Right hindlimb (tissue), 1 donor: ENCODE data around the gene PABPN1L.

Experiments used
- DNase-seq: peaks from one replicate; pipeline ENCODE4 v3.0.0-alpha.2; 2018

The PABPN1L gene

DNA sequence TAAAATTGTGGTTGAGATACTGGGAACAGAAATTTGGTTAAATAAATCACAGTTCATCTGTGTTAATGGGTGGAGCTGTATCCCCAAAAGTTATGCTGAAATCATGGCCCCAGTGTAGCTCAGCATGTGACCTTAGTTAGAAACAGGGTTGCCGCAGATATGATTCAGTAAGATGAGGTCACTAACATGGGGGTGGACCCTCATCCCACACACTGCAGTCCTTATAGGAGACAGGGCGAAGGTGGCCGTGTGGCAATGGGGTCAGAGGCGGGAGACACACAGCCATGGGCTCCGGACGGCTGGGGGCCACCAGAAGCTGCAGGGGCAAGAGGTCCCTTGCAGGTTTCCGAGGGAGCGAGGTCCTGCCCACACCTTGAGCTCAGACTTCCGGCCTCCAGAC is 20.4 kb downstream of the PABPN1L start:
- DNase-seq: no peak

DNA sequence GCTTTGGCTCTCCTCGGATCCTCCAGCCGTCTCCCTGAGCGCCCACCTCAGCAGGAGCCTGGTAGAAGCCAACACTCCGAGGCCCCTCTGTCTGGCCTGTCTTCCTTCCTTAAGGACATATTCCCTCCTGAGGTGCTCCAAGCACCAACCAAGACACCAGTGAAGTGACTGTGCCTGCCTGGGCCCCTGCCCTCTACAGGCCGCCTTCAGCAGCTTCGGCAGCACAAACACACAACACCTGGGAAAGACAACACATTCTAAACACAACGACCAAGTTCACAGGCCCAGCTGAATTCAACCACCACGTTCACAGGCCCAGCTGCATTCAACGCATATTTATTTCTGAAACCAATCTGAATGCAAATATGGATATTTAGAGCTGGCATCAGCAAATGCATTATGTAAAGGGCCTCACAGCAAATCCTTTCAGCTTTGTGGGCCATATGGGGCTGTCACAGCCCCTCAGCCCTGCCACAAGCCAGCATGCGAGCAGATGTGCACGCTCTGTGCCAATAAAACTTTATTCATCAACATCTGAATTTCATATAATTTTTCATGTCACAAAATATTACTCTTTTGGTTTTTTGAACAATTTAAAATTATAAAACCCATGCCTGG is 21.9 kb downstream of the PABPN1L start:
- no peak for DNase-seq

DNA sequence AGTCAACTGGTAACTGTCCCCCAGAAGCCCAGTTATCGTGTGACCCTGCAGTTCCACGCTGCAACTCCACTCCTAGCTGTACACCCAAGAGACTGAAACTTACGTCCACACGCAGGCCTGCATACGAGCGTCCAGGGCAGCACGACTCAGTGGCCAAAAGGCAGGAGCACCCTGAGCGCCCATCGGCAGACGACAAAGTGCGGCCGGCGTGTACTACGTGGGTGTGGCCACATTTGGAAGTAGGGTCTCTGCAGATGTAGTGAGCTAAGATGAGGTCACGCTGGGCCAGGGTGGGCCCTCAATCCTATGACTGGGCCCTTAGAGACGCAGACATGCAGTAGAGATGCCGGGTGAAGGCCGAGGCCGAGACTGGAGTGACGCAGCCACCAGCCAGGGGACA is 23.2 kb downstream of the PABPN1L start:
- no peak for DNase-seq

DNA sequence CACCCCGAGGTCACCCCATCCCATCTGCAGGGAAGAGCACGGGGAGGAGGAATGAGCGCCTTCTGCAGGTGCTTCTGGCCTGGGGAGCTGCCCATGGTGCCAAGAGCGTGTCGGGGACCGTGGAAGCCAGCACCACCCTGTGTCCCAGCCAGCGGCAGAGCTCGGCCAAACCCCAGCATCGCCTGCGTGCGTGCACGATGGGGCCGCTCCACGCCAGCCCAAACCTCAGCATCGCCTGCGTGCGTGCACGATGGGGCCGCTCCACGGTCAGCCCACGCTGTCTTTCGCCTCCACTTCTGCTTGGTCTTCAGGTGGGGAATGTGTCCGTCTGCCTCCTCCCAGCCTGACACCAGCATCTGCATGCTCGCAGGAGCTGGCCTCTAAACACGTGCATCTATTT is 23.7 kb downstream of the PABPN1L start:
- DNase-seq: no peak

DNA sequence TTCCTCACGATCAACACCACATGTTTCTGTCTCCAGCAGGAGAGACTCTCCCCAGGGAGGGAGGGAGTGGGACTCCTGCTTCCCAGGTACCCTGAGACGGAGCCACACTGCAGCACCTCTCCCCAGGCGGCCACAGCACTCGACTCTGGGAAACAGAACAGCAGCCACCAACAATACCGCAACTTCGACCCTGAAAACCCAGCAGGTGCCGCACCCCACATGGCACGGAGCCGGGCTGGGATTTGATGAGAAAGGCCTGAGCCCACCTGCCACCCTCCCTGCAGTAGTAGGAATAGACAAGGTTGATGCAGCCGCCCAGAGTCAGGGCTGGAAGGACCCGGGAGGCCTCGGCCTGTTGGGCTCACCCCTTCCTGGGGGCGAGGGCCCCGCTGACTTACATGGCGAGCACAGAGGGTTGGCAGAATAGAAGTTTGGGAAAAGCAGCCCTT is 24.1 kb downstream of the PABPN1L start:
- no peak for DNase-seq

DNA sequence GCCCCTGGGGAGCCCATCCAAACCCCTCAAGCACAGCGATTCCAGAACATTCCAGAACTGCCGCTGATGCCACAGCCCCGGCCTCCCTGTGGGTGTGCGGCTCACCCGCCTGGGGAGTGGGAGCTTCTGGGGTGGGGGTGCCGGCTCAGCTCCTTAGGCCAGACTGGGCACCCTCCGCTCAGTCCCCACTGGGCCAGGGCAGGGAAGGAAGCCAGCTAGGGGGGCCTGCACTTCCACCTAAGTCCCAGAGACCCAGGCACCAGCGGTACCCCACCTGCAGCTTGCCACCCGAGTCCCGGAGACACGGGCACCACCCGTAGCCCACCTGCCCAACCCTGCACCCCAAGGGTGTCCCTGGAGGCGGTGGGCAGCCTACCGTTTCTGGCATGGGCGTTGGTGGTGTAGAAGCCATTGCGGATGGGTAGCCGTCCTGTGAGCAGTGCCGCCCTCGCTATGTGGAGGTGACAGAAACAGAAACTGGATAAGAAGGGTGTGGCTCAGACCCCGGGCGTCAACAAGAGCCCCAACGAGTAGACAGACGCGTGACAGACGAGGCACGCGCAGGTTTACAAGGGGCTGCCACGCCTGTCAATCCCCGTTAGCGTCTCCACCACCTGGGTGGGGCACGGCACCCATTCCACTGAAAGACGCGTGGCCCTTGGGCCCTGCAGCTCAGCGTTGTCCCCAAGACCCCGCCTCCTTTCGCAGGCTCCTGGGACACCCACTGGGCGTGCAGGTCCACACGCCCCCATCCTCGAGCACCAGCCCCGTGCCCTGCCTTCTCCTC is 24.7 kb downstream of the PABPN1L start:
- no peak for DNase-seq

DNA sequence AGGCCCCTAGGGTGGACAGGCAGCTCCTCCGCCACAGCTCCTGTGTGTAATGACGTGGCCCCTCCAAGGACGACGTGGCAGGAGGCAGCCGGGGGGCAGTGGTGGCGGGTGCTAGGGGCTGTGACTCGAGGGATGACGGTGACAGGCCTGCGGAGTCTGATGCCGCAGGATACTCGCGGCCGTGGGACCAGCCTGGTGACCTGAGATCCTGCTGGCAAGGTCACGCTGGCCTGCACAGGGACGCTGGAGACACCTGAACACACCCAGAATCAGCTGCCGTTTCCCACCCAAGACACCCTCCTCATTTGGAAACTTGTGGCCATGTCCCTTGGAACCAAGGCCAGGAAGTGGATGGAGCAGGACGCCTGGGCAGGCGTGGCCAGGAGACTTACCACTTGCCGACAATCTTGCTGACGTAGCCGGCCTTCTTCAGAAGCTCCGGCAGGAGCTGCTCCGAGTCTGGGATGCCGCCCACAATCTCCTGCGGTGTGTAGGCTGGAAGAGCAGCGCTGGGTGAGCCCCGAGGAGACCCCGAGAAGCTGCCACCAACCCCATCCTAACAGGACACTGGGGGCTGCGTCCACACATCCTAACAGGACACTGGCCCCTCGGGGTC is 25.8 kb downstream of the PABPN1L start:
- no peak for DNase-seq

DNA sequence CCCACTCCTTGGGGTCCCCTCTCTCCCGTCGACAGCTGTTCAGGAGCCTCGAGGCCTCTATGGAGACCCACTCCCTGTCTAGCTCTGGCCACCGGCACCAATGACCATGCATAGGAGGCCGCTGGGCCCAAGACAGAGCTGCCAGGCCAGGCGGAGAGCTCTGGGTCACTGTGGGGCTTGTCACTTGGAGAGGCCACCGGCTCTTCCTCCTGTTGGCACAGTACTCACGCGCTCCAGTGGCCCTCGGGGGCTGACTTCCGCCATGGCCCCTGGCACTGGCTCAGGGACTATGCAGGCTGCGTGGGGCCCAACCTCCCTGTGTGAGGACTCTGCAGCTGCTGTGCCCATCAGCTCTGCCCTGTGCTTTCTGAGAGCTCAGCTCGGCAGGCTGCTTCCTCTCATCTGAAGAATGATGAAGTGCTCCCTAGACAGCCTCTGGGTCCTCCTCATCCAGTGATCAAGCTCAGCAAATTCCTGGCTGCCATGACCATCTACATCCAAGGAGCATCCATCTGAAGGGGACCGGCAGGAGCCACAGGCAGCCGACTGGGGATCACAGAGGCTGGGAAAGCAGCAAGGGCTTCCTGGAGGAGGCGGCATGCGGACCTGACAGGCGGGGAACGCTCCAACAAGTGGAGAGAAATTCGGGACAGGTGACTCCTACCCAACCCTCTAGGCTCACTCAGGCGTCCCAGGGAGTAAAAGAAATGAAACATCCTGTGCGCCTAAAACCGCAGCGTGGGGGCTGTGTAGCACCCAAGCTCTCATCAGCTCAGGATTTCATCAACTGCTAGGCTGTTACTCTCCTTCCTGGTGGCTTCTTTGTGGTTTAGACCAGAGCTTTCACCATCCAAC is 26.5 kb downstream of the PABPN1L start:
- no peak for DNase-seq

DNA sequence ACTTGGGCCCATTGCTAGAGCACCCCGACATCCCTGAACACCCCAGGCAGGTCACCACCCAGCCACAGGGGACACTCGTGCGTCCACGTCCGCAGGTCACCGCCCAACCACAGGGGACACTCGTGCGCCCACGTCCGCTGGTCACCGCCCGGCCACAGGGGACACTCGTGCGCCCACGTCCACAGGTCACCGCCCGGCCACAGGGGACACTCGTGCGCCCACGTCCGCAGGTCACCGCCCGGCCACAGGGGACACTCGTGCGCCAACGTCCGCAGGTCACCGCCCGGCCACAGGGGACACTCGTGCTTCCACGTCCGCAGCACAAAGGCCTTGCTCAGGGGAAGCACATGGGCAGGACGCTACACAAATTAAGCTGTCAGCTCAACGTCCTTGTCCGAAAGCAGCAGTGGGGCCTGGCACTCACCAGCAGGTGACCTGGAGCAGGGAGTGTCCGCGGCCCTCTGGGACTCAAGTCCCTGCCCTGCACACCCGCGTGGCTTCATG is 27.4 kb downstream of the PABPN1L start:
- no peak for DNase-seq

DNA sequence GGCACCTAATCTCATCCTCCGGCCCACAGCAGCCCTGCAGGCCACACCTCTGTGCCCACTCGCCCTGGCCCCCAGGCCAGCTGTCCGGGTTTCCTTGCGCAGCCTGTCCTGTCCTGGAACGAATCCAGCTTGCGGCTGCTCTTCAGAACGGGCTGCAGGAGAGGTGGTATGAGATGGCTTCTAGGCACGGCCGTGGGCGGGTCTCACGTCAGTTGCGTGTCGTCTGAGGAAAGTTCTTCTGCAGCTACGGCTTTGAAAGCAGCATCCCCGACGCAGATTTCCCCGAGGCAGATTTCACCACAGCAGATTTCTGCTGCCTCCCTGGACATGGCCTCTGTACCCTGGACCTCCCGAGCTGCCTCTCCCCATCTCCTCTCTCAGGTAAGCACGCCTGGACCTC is 27.9 kb downstream of the PABPN1L start:
- no peak for DNase-seq

DNA sequence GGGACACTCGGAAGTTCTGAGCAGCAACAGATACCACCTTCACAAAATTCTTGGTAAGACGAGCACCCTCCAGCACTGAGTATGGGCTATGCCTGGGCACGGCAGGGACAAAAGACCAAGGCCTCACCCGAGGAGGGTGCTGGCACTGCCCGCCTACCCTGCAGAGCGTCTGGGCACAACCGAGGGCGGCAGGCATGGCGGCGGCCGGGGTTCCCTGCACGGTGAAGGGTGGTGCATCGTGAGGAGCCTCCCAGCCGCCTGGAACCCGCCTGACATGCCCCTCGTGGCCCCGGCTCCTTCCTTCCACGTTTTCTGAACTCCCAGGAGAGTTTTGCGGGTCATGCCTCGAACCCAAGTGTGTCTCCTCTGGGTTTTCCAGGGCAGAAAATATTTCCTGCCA is 28.7 kb downstream of the PABPN1L start:
- no peak for DNase-seq

DNA sequence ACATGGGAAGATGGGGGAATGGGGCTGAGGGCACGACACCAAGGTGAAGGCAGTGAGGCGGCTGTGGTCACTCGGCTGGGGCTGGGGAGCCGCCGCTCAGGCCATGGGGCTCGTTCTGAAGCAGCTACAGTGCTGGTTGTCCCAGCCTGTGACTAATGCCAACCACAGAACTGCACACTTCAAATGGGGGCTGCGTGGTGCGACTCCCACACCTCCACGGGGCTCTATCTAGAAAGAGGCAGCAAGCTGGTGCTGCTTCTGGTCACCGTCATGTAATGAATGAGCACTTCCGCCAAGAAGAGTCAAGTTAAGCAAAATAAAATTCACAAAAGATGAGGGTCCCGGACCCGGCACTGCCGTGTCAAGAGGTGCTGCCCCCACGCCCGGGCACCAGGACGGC is 29.7 kb downstream of the PABPN1L start:
- no peak for DNase-seq

DNA sequence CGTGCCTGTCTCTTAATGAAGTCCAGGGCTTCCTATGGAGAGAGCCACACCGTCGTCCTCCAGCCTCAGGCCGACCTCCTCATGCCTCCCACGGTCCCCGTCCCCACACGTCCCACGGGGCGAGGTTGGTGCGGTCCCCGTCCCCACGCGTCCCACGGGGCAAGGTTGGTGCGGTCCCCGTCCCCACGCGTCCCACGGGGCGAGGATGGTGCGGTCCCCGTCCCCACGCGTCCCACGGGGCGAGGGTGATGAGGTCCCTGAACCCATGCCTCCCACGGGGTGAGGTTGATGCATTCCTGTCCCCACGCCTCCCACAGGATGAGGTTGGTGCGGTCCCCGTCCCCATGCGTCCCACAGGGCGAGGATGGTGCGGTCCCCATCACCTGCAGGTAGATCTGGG is 30.6 kb downstream of the PABPN1L start:
- DNase-seq: no peak

DNA sequence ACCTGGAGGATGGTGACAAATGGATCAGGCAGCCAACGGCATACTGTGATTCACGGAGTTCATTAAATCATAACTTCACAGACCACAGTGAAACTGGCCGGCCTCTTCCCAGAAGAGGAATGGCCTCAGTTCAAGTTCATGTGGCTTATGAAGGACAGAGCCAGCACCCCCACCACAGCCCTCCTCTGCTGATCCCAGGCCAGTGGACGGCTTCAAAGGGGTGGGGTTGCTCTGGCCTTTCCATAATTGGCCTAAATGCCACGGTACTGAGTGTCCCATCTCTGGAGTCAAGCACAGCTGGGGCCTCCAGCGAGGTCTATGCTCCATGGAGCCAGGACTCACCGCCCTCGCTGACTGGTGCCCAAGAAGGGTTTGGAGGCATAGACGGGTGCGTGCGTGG is 31.1 kb downstream of the PABPN1L start:
- no peak for DNase-seq

DNA sequence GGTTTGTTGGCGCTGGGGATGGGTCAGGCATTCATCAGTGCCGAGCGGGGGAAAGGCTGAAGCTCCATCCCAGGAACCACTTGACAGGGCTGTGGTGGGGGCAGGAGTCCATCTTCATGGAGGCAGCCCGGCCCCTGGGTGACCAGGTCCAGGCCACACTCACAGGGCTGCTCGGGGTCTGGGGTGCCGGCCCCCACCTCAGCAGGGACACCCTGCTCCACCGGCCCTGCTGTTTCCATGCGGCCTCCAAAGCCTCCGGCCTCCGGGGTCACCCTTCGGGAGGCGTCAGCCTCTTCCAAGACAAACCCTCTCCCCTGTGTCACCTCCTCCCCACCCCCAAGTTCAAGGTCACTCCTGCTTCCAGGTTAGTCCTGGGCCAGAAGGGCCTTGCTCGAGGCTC is 31.8 kb downstream of the PABPN1L start:
- DNase-seq: no peak

DNA sequence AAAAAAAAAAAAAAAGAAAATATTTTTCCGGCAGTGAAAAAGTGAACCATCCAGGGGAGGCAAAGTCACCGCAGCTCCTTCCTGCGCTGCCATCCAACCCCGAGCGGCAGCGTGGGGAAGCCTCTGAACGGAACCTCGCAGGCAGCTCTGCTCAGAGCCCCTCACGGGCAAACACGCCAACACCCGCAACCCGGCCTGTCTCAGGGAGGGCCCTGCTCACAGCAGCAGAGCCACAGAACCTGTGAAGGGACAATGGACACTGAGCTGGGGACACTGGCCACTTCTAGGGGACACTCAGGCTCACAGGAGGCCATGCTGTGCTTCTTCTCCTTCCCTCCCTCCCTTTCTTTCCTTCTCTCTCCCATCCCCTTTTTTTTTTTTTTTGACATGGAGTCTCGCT is 33.4 kb downstream of the PABPN1L start:
- no peak for DNase-seq

DNA sequence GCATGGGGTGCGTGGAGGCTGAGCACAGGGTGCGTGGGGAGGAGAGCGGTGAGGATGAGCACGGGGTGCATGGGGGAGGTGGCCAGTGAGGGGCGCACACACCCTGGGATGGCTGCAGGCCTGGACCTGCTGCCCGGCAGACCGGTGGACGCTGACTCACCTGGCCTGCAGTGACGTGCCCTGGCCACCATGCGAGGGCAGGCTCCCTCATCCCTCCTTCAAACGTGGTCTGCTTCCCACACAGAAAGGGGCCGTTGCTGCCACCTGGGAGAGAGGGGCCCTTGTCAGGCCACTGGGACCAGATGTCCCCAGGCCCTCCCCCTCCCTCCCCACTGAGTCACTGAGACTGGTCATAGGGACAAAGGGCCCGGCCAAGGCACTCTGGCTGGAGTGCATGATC is 34.6 kb downstream of the PABPN1L start:
- DNase-seq: no peak

DNA sequence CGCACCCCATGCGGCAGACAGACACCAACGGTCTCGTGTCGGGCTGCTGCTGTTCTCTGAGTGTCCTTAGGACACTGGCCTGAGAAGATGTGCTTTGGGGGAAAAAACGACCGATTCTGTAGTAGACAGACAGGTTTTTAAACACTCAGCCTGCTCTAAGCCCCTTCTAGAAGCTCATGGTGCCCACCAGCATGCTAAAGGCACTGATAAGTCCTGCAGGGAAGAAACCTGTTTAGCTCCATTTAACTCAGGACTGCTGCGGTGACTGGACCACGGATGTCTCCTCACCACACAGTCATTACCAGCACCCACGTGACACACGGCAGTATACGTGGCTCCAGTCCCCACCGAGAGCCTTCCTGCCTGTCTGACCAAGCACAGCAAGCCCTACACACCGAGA is 35.7 kb downstream of the PABPN1L start:
- DNase-seq: no peak

DNA sequence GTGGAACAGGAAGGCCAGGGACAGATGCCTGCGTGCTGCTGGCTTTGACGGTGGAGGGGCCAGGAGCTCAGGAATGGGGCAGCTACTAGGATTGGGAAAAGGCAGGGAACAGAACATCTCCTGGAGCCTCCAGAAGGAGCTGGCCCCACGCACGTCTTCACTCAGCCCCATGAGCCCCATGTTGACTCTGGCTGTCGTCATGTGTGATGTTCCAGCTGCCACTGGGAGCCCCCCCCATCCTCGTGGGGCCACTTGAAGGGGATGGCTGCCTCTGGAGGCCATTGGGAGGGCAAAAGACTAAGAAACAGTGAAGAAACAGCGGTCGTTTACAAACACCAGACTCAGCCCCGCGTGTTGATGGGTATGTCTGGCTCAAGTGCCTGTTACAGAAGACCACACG is 36.2 kb downstream of the PABPN1L start:
- DNase-seq: no peak

DNA sequence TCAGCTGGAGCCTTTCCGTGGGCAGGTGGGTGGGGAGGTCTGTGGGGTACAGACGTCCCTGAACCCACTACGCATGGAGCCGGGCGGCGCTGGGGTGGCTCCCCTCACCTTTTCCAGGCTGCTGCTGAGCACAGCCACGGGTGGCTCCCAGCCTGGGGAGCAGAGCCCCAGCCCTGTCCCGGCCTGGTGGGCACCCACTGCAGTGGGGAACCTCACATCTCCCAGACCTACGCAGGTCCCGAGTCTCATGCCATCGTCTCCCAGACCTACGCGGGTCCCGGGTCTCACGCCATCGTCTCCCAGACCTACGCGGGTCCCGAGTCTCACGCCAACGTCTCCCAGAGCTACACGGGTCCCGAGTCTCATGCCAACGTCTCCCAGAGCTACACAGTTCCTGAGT is 37.7 kb downstream of the PABPN1L start:
- DNase-seq: no peak

DNA sequence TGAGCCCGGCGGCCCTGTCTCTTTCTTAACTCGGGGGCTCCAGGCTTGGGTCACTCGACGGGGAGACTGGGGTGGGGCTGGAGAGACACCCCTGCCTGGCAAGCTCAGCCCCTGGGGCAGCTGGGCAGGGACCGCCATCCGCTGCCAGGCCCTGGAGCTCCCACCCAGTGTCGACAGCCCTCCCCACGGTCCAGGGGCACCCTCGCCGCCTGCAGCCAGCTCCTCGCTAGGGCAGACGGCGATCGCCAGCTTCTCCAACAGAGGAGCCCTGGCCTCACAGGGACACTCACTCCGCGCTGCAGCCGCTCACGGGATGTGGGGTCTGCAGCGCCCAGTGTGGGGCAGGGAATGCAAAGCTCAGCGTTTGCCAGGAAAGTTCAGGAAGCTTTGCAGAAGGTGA is 38.7 kb downstream of the PABPN1L start:
- DNase-seq: no peak

DNA sequence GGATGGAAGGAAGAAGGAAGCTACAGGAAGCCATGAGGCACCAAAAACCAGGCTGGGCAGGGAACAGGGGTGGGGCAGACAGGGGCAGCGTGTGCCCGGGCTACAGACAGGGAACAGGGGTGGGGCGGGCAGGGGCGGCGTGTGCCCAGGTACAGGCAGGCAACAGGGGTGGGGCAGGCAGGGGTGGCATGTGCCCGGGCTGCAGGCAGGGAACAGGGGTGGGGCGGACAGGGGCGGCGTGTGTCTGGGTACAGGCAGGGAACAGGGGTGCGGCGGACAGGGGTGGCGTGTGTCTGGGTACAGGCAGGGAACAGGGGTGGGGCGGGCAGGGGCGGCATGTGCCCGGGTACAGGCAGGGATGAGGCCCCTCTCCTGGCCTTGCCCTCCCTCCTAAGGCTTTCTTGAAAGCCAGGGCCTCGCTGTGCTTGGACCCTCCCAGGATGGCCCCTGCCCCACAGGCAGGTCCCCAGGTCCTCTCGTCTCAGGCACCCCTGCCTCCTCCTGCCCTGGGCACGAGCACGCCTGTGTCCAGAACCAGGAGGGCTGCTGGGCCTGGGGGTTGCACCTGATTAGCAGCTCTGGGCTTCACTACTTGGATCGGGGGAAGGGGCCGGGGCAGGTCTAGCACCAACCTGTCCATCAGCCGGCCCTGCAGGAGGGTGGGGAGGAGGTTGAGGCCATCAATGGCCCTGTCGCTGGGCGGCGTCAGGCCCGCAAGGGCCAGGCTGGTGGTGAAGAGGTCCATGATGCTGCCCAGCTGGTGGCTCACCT is 40.2 kb downstream of the PABPN1L start:
- no peak for DNase-seq
